Measurements from ENCODE around the gene NAPG.

- TF ChIP-seq CTCF (IDR thresholded peaks at IDR 0.05 in 2 of 3, conservative IDR thresholded peaks at IDR 0.05 in 1 of 3; ENCODE audit: borderline replicate concordance in 1 of 3, insufficient read depth in 1 of 3, low read depth in 2 of 3, low read length in 2 of 3): no peak
- no peak for TF ChIP-seq POLR2AphosphoS5 (IDR thresholded peaks at IDR 0.05; ENCODE audit: low read depth, low read length)
- TF ChIP-seq POLR2A (IDR thresholded peaks at IDR 0.05; ENCODE audit: borderline replicate concordance, extremely low read depth, insufficient read depth, insufficient read length): no peak
- TF ChIP-seq RAD21 (IDR thresholded peaks at IDR 0.05; ENCODE audit: low read depth): no peak
- no peak for TF ChIP-seq ATF3 (IDR thresholded peaks at IDR 0.05)
- TF ChIP-seq REST (IDR thresholded peaks at IDR 0.05; ENCODE audit: low read depth): no peak
Observed at GRCh38 chr18:10571537-10571936, 45.7 kb downstream of the NAPG start.

Measured in HCT116 (cell line).